GM19193 (cell line): ENCODE data around the gene ABCC1.

ENCODE experiments used
- POLR2A ChIP-seq: IDR thresholded peaks from 4 replicates; pipeline ENCODE4 v1.6.1; 2011; ENCODE audit not compliant: insufficient read depth, insufficient read length; ENCODE audit errors: extremely low read depth

ABCC1 gene

GRCh38 chr16:16105646-16106045 lies 156.2 kb downstream of the ABCC1 start:
- TF ChIP-seq POLR2A: no peak

GRCh38 chr16:16106466-16106865 lies 157.1 kb downstream of the ABCC1 start:
- no peak for TF ChIP-seq POLR2A

GRCh38 chr16:16107839-16108238 lies 158.4 kb downstream of the ABCC1 start:
- TF ChIP-seq POLR2A: no peak

GRCh38 chr16:16108759-16109158 lies 159.3 kb downstream of the ABCC1 start:
- TF ChIP-seq POLR2A: no peak

- TF ChIP-seq POLR2A: no peak
These were observed 160.2 kb downstream of the ABCC1 start for GRCh38 chr16:16109453-16110110.

- no peak for TF ChIP-seq POLR2A
These were observed 160.7 kb downstream of the ABCC1 start for GRCh38 chr16:16110111-16110490.

- TF ChIP-seq POLR2A: no peak
These were observed 162.2 kb downstream of the ABCC1 start for GRCh38 chr16:16111639-16112038.

- TF ChIP-seq POLR2A: no peak
These were observed 163.1 kb downstream of the ABCC1 start for GRCh38 chr16:16112450-16113053.

GRCh38 chr16:16113076-16113475 lies 163.7 kb downstream of the ABCC1 start:
- TF ChIP-seq POLR2A: no peak

- TF ChIP-seq POLR2A: no peak
These were observed 167.4 kb downstream of the ABCC1 start for GRCh38 chr16:16116841-16117240.

GRCh38 chr16:16118337-16118736 lies 168.9 kb downstream of the ABCC1 start:
- no peak for TF ChIP-seq POLR2A

- no peak for TF ChIP-seq POLR2A
These were observed 170.6 kb downstream of the ABCC1 start for GRCh38 chr16:16120044-16120381.

GRCh38 chr16:16120382-16121184 lies 171.2 kb downstream of the ABCC1 start:
- no peak for TF ChIP-seq POLR2A

GRCh38 chr16:16121185-16121727 lies 171.8 kb downstream of the ABCC1 start:
- no peak for TF ChIP-seq POLR2A

- TF ChIP-seq POLR2A: no peak
These were observed 172.8 kb downstream of the ABCC1 start for GRCh38 chr16:16122264-16122663.

GRCh38 chr16:16124438-16124837 lies 175.0 kb downstream of the ABCC1 start:
- no peak for TF ChIP-seq POLR2A
